AG04450 (cell line): Measurements from ENCODE around the gene FNDC11. TPM values are rescaled to one million over a fixed set of nuclear protein-coding genes. Genes with fewer than 3 reads are reported as not detected.

Experiments
- CTCF ChIA-PET: fragments of 300-600, 350-600 bp; formaldehyde crosslinking; extraction: SDS; loops from one replicate; lab custom pipeline; 2022; ENCODE audit warnings: antibody characterized with exemption, inconsistent platforms; lab: Charles Lee
- POLR2A ChIA-PET: fragments of 350-600 bp; formaldehyde crosslinking; extraction: SDS; loops from one replicate; lab custom pipeline; 2021; ENCODE audit warnings: antibody characterized with exemption, inconsistent platforms; lab: Yijun Ruan, JAX
- DNase-seq: peaks from one replicate; pipeline ENCODE4 v3.0.0-alpha.2; 2011; ENCODE audit warnings: low read depth, low spot score
- H3K27ac ChIP-seq: one replicate; pipeline ENCODE4 v1.5.1; 2012; ENCODE audit warnings: low read depth, low read length, control low read depth
- H3K27me3 ChIP-seq: one replicate; pipeline ENCODE4 v1.6.0; 2012; ENCODE audit warnings: low read length; ENCODE audit not compliant: control insufficient read depth, insufficient read depth
- H3K4me3 ChIP-seq: 2 replicates; pipeline ENCODE4 v1.5.1; 2011; ENCODE audit warnings: mild to moderate bottlenecking, low read depth, low read length, control low read depth
- H3K9me3 ChIP-seq: 2 replicates; pipeline ENCODE4 v1.5.1; 2012; ENCODE audit warnings: low read length; ENCODE audit not compliant: control insufficient read depth, insufficient read depth
- CTCF ChIP-seq: IDR thresholded peaks from 2 replicates; pipeline ENCODE4 v1.5.1; 2011; ENCODE audit warnings: low read depth, low read length, control low read depth, inconsistent platforms
- polyA plus RNA-seq: library from polyadenylated mRNA; depleted of rRNA; stranded (reverse); fragments of >200 nt; gene quantifications from 2 replicates; pipeline ENCODE4 v1.2.3, GENCODE V29; 2011

The FNDC11 gene
- polyA plus RNA-seq, 1 experiment, result 0.64 TPM

- H3K27ac ChIP-seq, result no peak overlapping the region
- CTCF ChIA-PET, result interaction anchor here (0.5 to 2.4 kb wide), 2 partner anchors 91 to 444 kb away, joined by 4 to 7 read pairs; partner anchors contain the start of genes PRPF6 and SAMD10
- TF ChIP-seq CTCF, result no peak
- H3K27me3 ChIP-seq, result peaks cover 6% of the 10 kb centered on the region
- DNase-seq, result no peak
- no peaks in the 10 kb centered on the region; the same call in 1 of the 2 replicates for H3K9me3 ChIP-seq
- POLR2A ChIA-PET, result interaction anchor here (1.3 to 1.4 kb wide), 2 partner anchors 15 to 91 kb away, joined by 3 read pairs; partner anchors contain the start of gene GMEB2
- H3K4me3 ChIP-seq, result no peak overlapping the region
These were observed 17.6 kb upstream of the FNDC11 start for GRCh38 chr20:63536241-63536977.

GRCh38 chr20:63536997-63537524, 16.9 kb upstream of the FNDC11 start, which contains the start of gene PTK6:
TSS of gene PTK6 (minus strand) at chr20:63537376. CDS start at chr20:63537314, 62 bp downstream.
- ChIA-PET CTCF (interaction anchor here (0.5 to 2.7 kb wide), 18 partner anchors 9 to 502 kb away, joined by 3 to 24 read pairs (median 5); partner anchors contain the start of genes HELZ2, LIME1, PRPF6 and SAMD10), POLR2A (interaction anchor here (0.7 to 1.8 kb wide), 6 partner anchors 16 to 328 kb away, joined by 3 to 12 read pairs (median 3); partner anchors contain the start of genes GMEB2, PPDPF, RTEL1 and TPD52L2)
- TF ChIP-seq CTCF, result no peak
- Histone ChIP-seq H3K27ac (no peak within 1 kb of the TSS), H3K4me3 (peak within 1 kb of the TSS; percentile 46), H3K9me3 (no peaks in the 10 kb centered on the region; the same call in 1 of the 2 replicates), H3K27me3 (peaks cover 6% of the 10 kb centered on the region)
- no peak for DNase-seq

GRCh38 chr20:63537525-63538203, 16.3 kb upstream of the FNDC11 start:
- Histone ChIP-seq H3K4me3 (peak overlapping the region; percentile 46), H3K27ac (no peak overlapping the region), H3K27me3 (peaks cover 6% of the 10 kb centered on the region), H3K9me3 (no peaks in the 10 kb centered on the region; the same call in 1 of the 2 replicates)
- ChIA-PET CTCF (interaction anchor here (0.7 to 2.7 kb wide), 26 partner anchors 9 to 690 kb away, joined by 3 to 24 read pairs (median 4); partner anchors contain the start of genes HELZ2, LIME1, PRPF6 and SAMD10), POLR2A (interaction anchor here (0.7 to 1.8 kb wide), 6 partner anchors 16 to 328 kb away, joined by 3 to 12 read pairs (median 3); partner anchors contain the start of genes GMEB2, PPDPF, RTEL1 and TPD52L2)
- TF ChIP-seq CTCF, result peak; percentile 92
- DNase-seq, result peak; percentile 81

- no peak for DNase-seq
- ChIA-PET POLR2A (interaction anchor here (1.0 to 1.8 kb wide), 5 partner anchors 17 to 327 kb away, joined by 3 to 12 read pairs (median 3); partner anchors contain the start of genes GMEB2, PPDPF, RTEL1 and TPD52L2), CTCF (interaction anchor here (0.7 to 2.7 kb wide), 25 partner anchors 8 to 691 kb away, joined by 3 to 24 read pairs (median 4); partner anchors contain the start of genes HELZ2, LIME1, PRPF6 and SAMD10)
- no peaks in the 10 kb centered on the region; the same call in 1 of the 2 replicates for H3K9me3 ChIP-seq
- peaks cover 6% of the 10 kb centered on the region for H3K27me3 ChIP-seq
- H3K4me3 ChIP-seq, result peak overlapping the region; percentile 46
- TF ChIP-seq CTCF, result no peak
- no peak overlapping the region for H3K27ac ChIP-seq
These were observed 15.5 kb upstream of the FNDC11 start for GRCh38 chr20:63538204-63539091.
